NCI-H146 (cell line): ENCODE data around the gene C22orf39.
A peak's percentile ranks its signal among the peaks of the same experiment; 100 is the strongest.

ENCODE experiments used
- DNase-seq: peaks from one replicate; lab custom pipeline; 2025; lab: John Stamatoyannopoulos, UW

Gene C22orf39

DNA sequence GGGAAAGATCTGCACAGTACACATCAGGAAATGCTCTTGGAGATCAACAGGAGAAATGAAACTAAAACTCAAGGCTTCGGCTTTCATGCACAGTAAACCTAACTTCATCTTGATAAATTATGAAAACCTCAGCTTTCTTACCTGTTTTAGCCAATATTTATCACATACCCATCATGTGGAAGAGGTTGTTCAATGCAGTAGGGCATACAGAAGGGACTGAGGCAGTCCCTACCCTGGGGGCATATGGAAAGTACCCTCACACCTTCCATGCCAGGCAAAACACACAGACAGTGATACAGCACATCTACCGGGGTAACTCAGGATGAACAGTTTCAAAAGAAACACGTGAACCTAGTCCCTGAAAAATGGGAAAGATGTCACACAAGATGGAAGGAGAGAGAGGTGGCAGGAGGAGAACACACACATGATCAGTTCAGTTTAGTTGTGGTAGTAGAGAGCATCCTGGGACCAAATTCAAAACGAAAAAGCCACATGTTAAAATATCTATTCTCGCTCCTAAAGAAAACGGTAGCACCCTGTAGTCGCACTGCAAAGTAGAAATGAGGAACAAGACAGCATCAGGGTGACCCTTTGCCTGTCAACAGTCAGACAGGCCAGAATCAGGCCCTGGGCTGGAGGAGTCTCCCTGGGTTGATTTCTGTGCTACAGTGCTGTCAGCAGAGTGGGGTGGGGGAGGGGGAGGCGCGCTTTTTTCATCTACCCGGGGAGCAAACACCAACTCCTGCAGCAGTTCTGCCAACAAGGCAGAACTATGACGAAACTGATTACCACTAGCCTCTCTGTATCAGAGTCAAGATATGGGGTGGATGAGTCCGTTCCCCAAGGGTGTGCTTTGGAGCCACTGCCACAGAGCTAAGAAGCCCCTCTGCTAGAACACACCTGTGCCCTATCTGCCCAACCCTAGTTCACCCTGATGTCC, 17.3 kb downstream of the C22orf39 start:
- no peak for DNase-seq

DNA sequence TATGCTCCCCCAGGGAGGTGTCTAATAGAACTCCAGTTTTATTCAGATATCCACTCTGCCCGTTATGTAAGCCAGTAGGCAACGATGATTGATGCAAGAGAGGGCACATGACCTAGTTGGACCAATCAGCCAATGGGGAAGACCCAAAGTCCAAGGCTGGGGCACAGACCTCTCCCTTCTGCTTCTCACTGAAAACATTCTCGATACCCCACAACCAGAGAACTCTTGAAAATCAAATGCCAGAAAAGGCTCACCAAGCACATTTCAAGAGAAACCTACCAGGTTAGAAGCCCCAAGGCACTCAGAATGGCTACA, 23.4 kb downstream of the C22orf39 start:
- no peak for DNase-seq

DNA sequence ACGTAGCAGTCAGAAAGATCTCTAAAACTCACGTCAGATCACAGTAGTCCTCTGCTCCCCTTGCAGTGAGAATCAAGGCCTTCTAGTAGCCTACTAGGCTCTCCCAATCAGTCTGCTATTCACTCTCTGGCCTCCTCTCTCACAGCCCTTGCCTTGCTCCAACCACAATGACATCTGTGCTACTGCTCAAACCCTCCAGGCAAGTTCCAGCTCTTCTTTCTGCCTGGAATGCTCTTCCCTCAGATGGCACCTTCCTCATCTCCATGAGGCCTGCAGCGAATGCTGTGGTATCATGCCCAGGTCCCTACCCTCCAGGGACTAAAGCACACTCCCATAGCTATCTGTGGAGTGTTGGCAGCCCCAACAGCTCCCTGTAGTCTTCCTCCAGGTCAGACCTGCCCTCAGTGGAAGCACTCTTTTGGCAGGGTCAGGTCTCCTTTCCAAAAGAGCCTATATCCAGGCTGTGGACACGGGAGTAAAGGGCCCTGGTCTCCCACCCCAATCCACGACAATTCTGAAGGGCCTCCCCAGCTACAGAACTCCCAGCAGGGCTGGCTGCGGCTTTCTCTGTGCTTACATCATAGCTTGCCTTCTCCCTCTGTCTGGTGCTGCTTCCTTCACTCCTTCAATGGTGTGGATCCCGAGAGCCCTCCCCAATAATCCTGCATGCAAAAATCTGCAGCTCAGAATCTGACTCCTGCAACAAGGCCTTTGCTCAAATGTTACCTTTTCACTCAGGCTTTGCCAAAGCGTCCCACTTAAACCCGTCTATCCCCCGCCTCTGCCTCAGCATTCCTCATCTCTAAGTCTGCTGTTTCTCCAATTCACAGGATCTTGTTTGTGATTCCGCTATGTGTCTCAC, 24.8 kb downstream of the C22orf39 start:
- no peak for DNase-seq

DNA sequence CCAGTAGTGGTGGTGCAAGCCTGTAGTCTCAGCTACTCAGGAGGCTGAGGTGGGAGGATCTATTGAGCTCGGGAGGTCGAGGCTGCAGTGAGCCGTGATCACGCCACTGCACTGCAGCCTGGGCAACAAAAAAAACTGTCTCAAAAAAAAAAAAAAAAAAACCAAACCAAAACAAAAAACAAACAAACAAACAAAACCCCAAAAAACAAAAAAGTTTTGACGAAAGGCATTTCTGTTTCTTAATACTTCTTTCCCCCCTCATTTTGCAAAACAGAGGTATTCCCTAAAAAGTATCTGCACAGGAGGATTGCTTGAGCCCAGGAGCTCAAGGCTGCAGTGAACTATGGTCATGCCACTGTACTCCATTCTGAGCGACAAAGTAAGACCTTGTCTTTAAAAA, 27.2 kb downstream of the C22orf39 start:
- DNase-seq, result no peak

DNA sequence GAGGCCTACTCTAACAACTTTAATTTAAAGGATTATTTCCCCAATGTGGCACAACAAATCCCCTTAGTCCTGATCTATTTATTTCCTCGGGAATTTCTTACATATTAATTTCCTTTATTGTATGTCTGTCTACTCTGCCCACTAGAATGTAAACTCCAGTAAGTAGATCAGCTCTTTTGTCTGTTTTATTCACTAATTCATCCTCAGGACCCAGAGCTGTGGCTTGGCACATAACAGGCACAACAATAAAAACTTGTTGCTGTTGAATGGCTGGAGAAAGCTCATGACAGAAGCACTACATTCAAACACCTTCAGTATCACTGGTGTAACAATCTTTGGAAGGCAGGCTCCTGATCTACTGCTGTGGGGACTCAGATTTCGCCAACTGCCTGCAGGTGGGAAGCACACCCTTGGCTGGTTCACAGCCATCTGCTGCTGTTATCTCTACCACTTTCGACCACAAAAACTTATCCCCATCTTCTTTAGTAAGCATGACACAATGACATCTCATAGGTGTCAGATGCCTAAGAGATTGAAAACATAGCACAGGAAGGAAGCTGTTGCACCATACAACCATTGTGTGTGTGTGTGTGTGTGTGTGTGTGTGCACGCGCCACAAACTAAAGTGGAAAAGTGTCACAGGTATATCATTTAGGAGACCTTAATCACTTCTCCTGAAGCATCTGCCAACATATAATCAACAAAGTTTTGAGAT, 27.9 kb downstream of the C22orf39 start:
- DNase-seq, result no peak

DNA sequence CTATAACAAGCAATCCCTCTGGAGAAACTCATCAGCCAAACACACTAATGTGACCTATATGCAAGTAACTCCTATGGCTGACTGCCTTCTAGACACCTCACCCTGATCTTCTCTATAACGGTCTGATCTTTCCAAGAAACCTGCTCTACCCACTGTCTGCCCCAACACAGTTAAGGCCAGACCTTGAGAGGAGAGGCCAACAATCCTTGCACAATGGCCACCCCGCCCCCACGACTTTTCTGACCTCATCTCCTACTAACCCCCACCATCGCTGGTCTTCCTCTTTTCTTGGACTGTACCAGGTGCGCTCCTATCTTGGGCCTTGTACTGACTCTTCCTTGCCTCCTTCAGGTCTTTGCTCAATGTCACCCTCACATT, 28.4 kb downstream of the C22orf39 start:
- no peak for DNase-seq

DNA sequence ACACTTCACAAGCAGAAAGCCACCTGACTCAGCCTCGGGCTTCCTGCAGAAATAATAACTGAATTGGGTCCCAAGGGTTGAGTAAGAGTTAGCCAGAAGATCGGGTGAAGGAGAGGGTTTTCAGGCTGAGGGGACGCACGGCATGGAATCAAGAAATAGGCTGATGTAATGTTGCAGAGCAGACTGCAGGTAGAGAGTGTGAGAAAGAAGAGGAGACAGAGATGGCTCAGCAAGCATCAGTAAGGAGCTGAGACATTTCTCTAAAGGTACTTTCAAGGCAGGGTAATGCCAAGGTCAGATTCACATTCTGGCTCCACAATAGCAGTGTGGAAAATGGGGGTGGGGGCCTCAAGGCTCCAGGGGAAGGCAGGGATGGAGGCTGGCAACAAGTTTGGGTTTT, 34.6 kb downstream of the C22orf39 start:
- no peak for DNase-seq

DNA sequence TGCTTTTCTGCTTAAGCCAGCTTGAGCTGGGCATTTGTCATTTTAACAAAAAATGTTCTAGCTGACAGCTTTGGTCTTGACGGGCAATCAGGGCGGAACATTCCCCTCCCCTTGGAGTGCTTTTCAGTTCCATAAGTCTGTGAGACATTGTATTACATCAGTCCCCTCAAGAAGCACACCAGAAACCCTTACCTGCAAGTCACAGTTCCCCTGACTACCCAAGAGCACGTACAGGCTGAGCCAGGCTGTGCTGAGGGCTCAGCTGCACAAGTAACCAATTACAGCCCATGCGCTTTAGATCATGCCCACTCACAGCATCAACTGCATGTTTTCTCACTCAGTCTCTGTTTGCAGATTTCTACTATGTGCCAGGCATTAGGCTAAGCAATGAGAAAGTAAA, 35.0 kb downstream of the C22orf39 start:
- DNase-seq, result no peak

DNA sequence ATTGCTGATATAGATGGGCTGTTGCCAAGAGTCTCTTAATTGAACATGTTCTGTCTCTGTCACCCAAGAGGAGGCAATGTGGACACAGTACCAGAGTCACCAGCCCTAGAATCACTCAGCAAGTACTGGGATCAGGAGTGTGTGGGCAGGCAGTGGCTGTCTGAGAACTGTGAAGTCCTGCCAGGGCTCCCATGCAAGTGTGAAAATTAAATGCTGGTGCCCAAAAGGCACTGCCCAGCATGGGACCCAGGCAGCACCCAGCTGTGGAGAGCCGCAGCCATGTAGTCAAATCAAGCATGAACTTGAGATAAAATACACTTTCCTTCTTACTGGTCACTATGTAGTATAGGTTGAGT, 35.8 kb downstream of the C22orf39 start:
- no peak for DNase-seq

DNA sequence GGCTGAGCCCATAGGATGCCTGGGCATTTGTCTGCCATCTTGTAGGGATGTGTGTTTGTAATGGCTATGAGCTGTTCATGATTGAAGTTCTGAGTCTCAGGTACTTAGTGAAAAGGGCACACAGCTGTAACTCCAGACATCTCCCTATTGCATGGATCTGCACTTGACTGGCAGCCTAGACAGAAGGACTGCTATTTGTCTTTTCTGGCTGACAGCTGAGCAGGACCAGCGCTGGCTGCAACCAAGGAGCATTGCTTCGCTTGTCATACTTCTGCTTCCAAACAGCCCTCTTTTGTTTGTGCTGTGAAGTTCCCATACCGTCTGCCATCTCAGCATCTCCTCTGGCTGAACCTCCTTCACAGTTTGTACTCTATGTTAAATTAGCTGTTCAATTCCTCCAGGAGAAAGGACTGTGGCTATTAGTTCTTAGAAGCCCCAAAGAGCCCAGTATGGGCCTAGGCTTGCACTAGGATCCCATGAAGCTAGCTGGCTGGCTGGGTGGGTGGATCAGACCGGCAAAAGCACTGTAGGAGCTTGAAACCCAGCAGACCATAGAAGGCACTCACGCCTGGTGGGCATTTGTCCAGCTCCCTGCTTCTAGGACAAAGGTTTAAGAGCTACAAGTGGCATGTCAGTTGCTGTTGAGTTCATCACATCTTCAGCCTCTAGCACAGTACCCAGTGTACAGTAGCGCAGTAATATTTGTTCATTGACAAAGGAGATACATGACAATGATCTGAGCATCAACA, 36.4 kb downstream of the C22orf39 start:
- DNase-seq, result no peak

DNA sequence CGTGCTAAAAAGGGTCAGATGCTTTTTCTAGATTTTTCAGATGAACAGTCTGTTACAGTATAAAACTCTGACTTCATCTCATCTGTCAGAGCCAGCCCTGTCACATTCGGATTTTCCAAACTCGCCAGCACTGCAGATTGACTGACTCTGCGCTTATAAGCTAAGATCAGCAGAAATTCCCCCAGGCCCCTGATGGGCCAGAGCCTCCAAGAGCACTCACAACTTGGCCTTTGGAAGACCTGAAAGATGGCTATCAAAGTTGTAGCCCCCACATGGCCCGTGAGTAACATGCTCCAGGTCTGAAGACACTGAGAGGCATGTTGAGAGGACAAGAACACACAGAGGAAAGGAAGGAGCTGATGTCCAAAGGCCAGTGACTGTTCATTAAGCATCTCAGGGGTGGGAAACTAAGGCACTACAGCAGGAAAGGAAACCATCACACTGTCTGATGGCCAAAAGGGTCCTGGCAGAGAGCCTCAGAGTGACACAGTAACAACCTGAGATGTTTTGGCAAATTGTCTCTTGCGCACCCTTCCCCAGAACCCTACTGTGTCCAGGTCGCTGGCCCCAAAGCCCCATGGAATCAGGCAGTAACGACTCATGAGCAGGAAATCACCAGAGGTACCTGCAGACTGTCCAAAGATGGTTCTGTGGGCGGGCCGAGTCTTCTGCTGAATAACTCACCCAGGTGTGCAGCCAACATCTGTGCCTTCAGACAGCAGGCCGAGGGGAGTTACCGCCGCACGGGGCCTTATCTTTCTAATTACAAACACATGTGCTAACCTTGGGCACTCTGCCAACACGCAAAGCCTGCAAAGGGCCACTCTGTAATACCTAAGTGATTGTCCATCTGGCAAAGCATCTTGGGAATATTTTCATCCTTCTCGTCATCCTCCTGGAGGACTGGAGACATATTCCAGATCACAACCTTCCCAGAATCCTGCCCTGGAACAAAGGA, 39.6 kb downstream of the C22orf39 start:
- peak; percentile 32 for DNase-seq

DNA sequence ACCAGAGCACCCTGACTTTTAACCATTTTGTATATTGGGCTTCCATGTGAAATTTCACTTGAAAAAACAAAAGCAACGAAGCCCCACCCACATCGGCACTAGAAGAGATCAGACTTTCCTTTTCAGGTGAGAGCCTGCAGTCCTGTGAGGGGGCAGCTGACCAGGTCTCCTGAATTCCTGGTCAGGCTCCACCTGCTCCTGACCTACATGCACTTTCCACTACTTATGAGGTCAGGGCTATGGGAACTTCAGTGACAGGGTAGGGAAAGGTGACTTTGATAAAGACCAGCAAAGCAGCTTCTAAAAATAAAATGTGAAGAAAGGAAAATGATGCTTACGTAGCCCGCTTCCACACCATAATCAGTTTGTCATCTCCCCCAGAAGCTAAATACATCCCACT, 40.7 kb downstream of the C22orf39 start:
- DNase-seq, result no peak

DNA sequence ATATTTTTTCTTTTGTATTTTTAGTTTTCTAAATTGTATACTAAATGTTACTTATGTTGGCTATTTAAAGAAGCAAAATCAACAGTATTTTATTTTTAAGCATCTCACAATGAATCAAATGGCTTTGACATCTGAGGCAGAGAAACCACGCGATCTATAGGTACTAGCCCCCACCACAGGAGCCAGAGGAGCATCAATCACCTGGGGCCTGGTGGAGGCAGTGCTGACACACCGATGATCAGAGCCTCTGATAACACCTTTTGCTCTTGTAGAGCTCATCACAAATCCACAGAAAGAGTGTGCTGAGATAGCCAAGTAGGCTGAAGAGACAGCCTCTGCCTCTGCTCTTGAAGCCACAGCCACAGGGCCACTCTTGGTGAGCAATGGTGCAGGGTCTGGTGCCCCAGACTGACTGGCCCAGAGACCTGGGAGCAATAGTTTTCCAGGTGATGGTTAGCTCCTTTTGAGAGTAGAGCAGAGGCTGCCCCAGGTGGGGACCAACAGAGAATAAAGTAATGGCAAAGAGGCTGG, 41.2 kb downstream of the C22orf39 start:
- no peak for DNase-seq

DNA sequence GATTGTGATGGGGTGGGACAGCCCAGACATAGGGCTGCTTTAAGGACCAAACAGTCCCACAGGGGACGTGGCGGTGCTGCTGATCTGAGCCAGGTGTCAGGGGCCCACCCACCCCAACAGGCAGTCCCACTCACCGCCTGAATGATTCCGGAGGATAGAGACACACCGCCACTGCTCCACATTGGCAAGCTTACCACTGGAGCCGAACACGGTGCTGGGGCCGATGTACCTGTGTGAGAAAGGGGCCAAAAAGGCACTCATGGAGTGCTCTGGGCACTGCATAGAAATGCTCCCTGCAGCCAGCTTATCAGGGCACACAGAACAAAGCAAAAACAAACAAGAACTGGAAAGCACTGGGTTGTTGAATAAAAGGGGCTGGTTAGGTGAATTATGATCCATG, 41.9 kb downstream of the C22orf39 start:
- no peak for DNase-seq

DNA sequence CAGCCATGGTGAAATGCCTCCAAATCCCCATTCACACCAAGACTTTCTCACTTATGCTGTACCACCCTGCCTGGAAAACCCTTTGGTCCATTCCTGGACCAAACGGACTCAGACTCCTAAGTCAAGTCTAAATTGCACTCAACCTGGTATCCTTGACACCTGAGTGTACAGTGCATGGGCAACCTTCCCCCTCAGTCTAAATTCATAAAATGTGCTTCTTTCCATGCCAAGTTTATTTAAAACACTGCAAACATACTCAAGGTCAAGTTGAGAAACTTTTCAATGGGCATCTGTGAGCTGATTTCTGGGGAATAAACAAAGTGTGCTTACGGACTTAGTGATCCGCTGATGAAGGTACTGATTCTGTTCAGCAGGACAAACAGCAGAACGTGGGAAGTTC, 42.4 kb downstream of the C22orf39 start:
- no peak for DNase-seq

DNA sequence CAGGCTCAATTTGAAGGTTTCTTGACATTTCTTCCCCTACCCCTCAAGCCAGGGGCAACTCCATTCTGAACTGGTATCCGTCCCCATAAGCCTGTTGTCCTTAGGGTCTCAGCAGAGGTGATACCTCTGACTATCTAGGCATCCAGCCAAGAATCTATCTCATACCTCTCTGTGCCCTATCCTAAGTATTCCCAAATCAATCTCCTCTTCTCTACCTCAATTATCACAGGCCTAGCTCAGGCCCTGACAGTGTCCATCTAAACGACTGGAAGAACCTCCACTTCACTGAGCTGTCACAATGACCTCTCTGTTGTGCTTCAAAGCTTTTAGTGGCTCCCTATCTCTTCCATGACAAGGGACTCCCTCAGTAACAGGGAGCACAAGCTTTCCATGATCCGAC, 42.8 kb downstream of the C22orf39 start:
- DNase-seq, result no peak

DNA sequence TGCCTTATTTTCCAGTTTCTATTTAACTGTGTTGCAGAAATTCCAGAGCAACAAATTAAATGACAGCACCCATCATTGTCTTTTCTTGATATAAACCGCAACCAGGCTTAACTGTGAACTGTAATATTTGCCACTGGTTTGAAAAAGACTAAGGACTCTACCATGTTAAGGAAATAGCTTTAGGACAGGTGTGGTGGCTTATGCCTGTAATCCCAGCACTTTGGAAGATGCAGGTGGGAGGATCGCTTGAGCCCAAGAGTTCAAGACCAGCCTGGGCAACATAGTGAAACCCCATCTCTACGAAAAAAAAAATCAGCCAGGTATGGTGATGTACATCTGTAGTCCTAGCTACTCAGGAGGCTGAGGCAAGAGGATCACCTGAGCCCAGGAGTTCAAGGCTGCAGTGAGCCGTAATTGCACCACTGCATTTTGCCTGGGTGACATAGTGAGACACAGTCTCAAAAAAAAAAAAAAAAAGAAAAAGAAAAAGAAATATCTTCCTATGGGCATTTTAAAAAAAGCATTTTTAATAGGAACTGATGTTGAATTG, 44.8 kb downstream of the C22orf39 start:
- no peak for DNase-seq

DNA sequence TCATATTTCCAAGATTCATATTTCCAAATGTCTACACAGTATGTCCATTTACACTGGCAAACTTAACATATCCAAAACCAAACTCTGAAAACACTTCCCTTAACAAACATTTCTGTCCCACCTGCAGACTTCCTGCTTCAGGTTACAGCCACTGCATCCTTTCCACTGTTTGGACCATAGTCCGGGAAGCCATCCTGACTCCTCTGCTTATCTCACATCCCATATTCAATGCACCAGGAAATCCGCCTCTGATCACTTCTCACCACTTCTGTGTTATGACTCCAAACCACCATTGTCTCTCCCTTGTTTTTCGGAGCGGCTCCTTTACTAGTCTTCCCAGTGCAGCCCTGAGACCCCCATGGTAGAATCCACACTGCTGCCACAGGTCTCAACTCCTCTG, 46.0 kb downstream of the C22orf39 start:
- no peak for DNase-seq

DNA sequence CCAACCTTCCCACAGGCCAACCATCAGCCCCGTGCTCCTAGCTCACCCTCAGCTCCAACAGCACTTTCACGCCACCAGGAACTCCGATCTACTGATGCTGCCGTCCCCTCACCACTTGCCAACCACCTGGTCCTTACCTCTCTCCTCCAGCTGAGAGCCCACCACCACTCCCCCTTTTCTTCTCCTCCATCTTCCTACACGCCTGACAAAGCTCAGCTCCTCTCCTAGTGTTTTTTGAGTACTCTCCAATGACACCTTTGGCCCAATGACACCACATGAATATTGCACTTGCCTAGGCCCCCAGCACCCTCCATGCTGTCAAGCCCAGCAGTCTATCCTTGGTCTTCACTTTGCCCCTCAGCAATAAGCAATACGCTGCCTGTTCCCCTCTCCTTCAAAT, 46.6 kb downstream of the C22orf39 start:
- DNase-seq, result no peak

DNA sequence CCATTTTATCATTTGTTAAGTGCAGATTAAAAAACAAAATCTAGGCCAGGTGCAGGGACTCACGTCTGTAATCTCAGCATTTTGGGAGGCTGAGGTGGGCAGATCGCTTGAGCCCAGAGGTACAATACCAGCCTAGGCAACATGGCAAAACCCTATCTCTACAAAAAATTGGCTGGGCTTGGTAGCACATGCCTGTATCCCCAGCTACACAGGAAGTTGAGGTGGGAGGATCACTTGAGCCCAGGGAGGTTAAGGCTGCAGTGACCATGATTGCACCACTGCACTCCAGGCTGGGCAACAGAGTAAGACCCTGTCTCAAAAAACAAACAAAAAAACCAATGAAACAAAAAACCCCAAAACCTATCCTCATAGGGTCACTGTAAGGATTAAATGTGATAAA, 48.9 kb downstream of the C22orf39 start:
- no peak for DNase-seq
